Epithelial cell of esophagus (primary cell): ENCODE results near the gene PANK4.

ENCODE experiments used
- DNase-seq: peaks from one replicate; pipeline ENCODE4 v3.0.0; 2010; ENCODE audit warnings: low read depth
- H3K4me3 ChIP-seq: 2 replicates; pipeline ENCODE4 v1.5.1; 2011; ENCODE audit warnings: mild to moderate bottlenecking, low read length, control low read depth
- CTCF ChIP-seq: IDR thresholded peaks from 2 replicates; pipeline ENCODE4 v1.5.1; 2011; ENCODE audit warnings: low read depth, mild to moderate bottlenecking, low read length, control low read depth, inconsistent platforms; ENCODE audit not compliant: insufficient read depth; ENCODE audit errors: missing control alignments

Gene PANK4

GRCh38 chr1:2499986-2500596, 26.3 kb downstream of the PANK4 start:
- no peak overlapping the region for H3K4me3 ChIP-seq
- DNase-seq, result no peak
- no peak for TF ChIP-seq CTCF

- no peak for DNase-seq
- no peak overlapping the region for H3K4me3 ChIP-seq
- TF ChIP-seq CTCF, result no peak
Observed at GRCh38 chr1:2499260-2499659, 27.1 kb downstream of the PANK4 start.

- TF ChIP-seq CTCF, result no peak
- no peak overlapping the region for H3K4me3 ChIP-seq
- DNase-seq, result no peak
Observed at GRCh38 chr1:2498648-2499047, 27.7 kb downstream of the PANK4 start.

GRCh38 chr1:2497891-2498290, 28.5 kb downstream of the PANK4 start:
- no peak for TF ChIP-seq CTCF
- DNase-seq, result no peak
- H3K4me3 ChIP-seq, result no peak overlapping the region

- no peak for TF ChIP-seq CTCF
- no peak for DNase-seq
- no peak overlapping the region for H3K4me3 ChIP-seq
Observed at GRCh38 chr1:2496746-2497145, 29.6 kb downstream of the PANK4 start.

GRCh38 chr1:2496087-2496622, 30.2 kb downstream of the PANK4 start:
- H3K4me3 ChIP-seq, result no peak overlapping the region
- TF ChIP-seq CTCF, result no peak
- DNase-seq, result no peak

GRCh38 chr1:2495546-2495945, 30.9 kb downstream of the PANK4 start:
- no peak overlapping the region for H3K4me3 ChIP-seq
- DNase-seq, result no peak
- TF ChIP-seq CTCF, result no peak
